DMS153 treated with DMSO at 0.1 percent for 48 hours (cell line): ENCODE results near the gene IL1RAPL2.
"Not testable (repeated sequence)": the region's sequence is repeated elsewhere in the genome, so short reads cannot be mapped to it uniquely, and the experiment has no call there.

ENCODE experiments used
- DNase-seq: peaks from one replicate; lab custom pipeline; 2025; ENCODE audit not compliant: unreplicated experiment; lab: John Stamatoyannopoulos, UW

Gene IL1RAPL2

DNA sequence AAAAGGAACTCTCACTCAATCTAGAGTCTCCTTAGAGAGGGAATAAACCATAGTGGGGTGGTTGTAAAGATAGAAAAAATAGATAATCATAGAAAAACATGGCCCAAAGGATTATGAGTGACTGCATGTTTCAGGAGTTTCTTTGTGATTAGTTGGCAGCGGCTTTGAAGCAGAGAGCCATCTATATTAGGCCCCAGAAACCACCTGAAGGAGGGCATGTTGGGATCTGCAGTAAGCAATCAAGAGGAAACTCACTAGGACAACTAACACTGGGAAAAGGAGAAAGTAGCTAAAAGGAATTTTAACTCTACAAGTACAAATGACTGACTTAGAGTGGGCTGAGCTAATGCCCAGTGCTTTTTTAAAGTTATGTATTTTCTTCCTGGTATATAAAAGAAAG lies 987.1 kb downstream of the IL1RAPL2 start:
- no peak for DNase-seq

DNA sequence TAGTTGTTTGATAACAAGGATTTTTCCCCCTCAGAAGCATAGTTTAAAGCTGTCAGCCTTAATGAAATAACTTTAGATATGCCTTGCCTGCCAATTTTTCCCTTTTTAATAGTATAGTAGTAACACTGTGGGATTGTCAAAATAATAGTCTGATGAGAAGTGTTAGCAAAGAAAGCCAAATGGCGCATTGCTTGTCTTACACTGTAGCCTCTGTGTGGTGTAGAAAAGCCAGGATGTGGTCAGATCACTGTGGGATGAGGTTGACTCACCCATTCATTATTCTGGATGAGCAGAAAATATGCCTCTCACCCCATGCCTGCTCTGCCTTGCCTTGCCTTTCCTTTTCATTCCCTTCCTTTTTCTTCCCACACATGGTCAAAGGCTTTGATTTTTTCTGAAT lies 998.5 kb downstream of the IL1RAPL2 start:
- DNase-seq = no peak

DNA sequence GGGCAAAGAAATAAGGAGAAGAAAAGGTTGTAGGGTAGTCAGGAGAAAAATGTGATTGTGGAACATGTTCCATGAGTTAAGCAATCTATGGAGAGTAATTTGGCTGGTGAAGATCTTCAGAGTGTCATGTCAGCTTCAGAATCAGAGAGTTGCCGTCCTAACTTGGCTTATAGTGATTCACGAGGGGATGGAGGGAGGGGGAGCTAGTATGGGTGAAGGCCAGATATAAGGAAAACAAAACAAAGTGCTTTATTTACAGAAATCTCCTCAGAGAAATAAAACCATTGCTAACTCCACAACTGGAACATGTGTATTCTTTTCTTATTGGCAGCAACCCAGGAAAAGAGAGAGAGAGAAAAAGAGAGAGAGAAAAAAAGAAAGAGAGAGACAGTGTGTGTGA lies 999.9 kb downstream of the IL1RAPL2 start:
- DNase-seq = no peak

DNA sequence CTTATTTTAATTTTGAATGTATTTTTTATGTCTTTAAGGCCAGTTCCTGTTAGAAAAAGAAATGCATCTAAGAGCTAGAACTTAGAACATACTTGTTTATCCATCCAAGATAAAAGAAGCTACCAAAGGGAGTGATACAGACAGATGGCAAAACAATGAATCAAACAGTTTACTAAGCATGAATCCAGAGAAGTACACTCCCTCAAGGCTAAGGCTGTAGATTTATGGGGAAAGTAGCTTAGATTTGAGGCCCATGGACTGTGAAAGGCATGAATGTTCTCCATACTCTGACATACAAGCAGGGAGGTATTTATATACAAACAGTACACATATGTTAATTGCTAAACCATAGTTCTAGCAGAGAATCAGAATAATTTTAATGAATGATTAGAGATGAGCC lies 1001.1 kb downstream of the IL1RAPL2 start:
- DNase-seq = no peak

DNA sequence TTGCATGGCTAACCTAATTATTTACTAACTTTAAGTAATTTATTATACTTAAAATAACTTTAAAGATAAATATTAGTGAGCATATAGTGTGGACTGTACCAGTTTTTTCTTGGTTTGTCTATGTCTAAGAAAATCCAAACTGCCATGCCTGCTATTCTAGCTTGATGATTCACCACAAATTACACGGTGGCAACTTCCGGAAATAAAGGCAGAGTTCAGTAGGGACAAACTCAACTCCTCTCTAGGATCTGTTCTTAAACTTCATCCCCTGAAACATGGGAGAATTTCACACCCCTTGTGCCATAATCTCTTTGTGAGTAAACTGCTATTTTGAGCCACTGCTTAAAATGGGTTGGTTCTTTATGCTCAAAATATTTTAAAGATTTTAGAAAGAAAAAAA lies 1042.7 kb downstream of the IL1RAPL2 start:
- no peak for DNase-seq

DNA sequence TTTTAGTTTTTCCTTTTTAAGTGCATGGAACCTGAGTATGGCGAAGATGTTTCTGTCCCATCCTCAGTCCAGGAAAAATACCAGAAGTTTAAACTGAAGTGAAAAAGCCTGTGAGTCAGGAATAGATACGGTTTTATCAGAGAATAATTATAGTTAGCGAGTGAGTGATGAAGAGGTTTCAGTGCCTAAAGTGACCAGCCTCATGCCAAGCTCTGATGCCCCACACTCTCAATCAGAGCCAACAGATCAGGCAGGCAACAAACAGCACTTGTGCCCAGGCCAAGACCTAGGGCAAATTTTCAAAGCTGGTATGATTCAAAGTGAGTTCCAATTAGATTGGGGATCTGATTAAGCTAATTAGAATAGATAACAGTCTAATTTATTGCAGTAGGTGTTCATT lies 1043.5 kb downstream of the IL1RAPL2 start:
- DNase-seq = no peak

DNA sequence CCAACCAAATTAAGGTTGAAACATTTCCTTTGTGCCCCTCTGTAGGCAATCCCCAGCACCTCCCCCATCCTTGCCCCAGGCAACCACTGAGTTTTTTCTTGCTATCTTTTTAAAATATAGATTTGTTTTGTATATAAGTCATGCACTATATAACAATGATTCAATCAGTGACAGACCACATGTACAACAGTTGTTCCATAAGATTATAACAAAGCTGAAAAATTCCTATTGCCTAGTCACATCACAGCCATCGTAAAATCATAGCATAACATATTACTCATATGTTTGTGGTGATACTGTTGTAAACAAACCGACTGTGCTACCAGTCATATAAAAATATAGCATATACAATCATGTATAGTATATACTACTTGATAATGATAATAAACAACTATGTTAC lies 1044.4 kb downstream of the IL1RAPL2 start:
- DNase-seq = no peak

DNA sequence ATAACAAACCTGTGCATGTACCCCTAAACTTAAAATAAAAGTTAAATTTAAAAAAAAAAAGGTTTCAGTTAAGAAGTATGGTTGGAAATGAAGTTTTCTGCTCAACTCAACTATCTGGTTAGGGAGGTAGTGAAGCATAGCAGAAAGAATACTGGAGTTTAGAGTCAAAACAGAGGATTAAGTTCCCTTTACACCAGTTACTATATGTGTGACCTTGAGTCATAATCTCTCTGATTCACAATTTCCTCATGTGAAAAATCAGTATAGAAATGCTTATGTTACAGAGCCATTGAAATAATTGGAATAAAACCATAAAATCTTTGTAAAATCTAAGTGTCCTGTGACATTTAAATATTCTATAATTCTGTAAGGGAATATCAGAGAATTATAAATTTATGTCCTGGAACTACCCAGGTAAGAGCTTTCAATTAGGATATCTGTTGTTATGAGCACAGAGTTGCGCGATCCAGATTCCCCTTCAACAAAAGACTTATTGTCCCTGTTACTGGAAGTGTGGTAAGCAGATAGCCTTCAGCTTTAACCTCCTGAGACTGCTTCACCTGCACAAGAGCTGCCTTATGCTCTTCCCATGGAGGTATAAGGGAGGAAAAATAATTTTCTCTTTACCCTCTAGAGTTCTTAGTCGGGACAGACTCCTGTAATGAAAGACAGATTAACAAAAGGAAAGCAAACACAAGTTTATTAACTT lies 1052.5 kb downstream of the IL1RAPL2 start:
- DNase-seq = no peak

DNA sequence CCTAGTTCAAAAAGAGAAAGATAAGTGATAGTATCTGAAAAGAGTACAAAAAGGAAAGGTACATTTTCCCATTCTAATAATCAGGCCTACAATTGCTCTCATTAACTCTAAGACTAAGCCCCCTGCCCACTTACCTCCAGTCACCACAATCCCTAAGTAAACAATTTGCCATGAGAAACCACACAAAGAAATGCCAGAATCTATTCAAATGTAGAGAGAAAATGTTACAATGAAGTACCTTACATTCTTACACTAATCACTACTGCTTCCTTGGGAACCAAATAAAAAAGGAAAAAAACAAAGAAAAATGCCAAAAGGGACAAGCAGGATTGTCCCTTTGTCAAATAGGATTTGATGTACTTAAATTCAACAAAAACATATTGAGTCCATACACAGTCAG lies 1068.2 kb downstream of the IL1RAPL2 start:
- no peak for DNase-seq

DNA sequence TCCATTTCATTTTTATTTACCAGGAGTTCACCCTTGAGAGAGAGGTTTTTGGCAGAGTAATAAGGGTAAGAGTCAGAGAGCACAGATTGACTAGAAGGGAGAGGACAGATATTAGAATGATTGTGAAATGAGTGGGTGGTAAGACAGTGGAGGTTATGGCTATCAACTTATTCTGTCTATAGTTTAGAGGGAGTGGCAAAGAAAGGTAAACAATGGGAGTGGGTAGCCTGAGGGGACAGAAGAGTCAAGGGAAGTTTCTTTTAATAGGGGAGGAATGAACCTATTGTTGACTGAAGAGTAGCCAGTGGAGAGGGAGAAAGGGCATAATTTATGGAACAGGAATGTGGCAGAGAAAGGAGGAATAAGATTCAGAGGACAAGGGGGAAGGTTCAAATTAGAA lies 1069.8 kb downstream of the IL1RAPL2 start:
- no peak for DNase-seq

DNA sequence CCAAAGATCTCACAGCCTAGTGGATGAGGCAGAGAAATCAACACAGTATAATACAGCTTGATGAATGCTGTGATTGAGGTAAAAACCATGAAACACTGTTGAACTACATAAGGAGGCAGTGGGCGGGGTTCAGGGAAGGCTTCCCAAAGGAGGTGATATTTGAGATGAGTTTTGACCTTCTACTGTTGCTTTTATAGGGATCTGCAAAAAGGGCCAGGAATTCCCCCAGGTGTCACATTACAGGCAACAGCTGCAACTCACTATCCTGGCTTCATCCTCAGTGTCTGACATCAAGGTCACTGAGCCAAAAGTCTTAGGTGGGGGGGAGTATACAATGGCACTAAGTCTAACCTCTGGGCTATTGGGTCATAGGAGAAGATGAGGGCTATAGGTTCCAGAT lies 1070.7 kb downstream of the IL1RAPL2 start:
- DNase-seq = peak; percentile 10

DNA sequence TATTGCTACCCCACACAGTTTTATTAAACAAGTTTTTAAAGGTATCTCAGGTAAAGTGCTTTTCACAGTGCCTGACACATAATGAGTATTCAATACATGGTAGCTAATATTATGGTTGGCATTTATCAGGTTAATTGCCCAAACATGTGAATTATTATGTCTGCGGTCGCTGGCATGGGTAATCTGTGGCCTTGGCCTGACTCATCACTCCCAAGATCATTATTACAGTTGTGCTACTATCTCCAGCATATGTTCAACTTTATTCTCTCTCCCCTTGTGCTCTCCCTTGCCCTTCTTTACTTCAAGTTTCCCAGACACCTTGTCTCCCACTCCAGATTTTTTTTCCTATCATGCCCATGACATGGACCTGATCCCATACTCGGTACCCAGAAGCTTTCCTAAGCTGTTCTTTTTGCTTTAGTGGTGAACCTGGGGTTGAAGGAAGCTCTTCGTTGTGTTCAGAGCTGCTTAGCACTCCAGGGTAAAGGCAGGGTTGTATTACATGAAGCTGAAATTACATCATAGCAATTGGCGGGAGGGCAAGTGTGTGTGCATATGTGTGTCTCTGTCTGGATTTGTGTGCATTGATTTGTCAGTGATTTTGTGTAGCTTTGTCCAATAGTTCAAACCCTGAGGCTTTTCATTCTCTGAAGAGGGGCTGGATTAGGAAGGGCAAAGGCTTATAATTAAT lies 1079.8 kb downstream of the IL1RAPL2 start:
- no peak for DNase-seq

DNA sequence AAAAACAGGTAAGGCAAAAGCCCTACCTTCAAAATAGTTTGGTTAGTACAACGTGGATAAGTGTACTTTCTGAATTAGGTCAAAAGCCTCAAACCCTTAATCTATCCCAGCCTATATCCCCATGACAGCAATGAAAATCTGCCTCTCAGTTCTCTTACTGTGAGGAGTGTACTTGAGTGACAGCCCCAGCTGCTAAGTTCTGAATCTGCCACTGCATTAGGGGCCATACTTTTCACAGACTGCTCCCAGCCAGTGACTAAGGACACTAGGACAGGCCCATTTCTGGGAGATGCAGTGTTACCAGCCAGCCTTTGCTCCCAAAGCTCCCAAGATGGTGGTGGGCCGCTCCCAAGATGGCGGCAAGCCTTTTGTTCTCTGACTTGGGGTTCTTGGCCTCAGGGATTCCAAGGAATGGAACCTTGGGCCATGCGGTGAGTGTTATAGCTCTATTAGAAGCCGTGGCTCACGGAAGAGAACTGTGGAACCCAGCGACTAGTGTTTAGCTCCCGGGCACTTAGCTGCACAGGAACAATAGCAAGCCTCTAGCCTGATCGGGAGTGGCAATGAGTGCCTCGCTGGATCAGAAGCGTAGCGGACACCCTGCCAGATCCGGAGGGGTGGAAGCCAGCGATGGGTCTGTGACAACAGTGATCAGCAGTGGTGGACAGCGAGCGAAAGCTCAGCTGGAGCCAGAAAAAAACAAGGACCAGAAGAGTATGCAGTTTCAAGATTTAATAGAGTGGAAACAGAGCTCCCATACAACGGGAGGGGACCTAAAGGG lies 1080.8 kb downstream of the IL1RAPL2 start:
- no peak for DNase-seq

DNA sequence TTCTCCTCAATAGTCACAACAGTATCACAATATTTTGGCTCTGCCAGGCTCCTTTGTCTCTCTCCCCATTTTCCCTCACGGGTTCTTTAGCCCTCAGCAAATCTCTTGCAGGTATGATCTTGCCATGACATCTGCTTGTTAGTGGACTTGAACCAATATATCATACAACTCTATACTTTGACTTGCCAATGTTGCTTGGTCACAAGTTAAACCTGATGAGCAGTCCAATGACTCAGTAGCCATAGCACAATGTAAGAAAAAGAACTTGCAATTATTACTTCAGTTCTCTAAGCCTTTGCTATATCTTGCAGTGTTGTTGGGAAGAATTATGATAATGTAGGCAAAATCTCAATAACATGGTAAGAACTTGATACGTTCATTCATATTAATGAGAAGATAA lies 1081.8 kb downstream of the IL1RAPL2 start:
- no peak for DNase-seq

DNA sequence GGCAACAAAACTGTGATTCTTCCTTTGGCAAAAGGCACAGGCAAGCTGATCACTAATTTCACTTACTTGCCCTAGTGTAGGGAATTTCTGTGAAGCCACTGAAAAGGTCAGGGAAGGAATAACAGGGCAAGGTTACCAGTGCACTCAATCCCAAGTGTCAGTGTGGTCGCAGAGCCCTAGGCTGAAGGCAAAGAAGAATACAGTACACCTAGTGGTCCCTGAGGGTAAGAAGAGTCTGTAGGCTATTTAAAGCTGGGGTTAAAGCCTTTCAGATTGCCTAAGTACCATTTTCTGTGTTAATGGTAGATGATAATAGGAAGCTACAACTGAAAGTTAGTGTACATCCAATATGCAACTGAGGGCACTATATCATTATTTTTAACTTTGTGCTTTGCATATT lies 1082.7 kb downstream of the IL1RAPL2 start:
- no peak for DNase-seq

DNA sequence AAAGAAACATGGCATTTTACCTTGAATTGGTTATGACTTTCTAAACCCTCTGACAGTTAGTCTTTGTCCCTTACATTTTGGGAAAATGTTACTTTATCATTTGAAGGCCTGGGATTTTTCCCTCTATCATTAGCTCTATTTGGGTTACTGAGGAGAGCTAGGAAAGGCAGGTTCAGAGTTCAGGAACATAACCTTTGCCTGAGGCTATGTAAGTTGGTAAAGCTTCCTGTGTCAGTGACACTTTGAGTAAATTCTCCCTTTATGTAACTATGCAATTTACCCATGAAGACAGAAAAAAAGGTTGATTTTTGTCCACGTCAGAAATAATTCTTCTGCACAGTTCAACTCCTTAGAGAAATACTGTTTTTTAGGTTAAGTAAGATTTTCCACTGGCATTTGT lies 1084.6 kb downstream of the IL1RAPL2 start:
- no peak for DNase-seq

DNA sequence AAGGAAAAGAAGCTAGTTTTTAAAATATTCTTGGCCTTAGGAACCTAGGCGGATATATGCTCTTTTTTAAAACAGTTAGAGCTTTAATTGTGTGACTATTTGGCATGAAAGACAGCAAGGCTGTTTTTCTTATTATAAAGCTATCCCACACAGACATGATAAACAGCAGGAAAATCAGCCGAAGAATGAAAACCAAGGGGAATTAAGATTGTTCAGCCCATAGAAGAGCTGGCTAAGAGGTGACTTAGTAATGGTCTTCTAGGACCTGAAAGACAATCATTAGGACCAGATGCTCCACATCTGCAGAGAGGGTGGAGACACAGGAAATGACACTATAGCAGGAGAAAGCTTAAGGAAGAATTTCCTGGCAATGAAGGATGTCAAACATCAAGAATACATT lies 1085.0 kb downstream of the IL1RAPL2 start:
- no peak for DNase-seq

DNA sequence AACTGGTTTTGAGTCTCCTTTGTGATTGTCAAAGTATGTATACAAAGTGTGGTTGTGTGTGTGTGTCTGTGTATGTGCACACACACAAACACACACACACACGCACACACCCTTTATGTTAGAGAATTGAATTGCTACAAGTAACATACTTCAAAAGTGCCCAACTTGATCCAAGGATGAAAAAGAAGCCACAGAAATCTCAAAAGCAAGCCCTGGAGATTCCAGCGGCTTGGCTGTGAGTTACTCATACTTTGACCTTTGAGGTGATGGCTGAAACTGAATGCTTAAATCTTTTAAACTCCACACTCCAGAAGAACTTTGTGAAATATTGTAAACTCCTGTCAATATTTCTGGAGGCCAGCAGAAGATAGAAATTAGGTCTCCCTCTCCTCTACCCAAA lies 1087.9 kb downstream of the IL1RAPL2 start:
- DNase-seq = no peak

DNA sequence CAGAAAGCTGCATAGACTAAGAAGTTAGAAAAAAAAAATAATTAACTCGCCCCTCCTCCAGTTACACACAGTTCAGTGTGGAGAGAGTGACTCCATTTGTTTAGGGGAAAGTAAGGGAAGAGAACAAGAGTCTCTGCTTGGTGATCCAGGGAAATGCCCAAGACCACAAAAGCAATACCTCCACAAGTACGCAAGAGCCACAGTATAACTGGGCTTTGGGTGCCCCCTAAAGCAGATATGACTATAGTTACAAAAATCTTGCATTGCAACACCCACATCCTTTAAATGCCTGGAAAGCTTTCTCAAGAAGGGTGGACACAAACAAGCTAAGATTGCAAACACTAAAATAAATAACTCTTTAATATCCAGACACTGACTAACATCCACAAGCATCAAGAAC lies 1092.1 kb downstream of the IL1RAPL2 start:
- DNase-seq = no peak

DNA sequence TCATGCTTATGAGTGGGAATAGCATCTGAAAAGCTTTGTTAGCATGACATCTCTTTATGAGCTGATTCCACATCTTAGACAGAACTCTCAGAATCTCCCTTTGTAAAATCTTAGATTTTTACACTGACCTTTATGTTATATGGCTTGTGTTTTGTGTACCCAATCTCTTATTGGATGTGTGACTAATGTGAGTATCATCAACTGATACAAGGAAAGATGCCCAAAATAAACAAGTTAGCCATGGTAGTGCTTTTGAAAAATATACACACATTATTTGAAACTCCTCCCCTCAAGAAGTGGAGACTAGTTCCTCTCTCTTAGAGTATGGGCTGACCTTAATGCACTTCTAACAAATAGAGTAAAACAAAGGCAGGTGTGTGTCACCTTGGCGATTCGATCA lies 1096.2 kb downstream of the IL1RAPL2 start:
- no peak for DNase-seq

DNA sequence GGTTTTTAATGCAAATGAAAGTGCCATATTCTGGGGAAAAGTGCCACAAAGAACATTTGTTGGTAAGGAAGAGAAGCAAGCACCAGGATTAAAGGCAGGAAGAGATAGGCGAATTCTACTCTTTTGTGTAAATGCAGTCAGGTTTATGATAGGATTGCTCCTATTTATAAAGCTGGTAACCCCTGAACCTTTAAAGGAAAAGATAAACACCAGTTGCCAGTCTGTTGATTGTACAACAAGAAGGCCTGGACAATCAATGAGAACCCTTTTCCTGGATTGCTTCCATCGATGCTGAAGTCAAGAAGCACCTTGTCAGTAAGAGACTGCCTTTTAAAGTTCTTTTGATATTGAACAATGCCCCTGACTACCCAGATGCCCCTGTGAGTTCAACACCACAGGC lies 1098.2 kb downstream of the IL1RAPL2 start:
- no peak for DNase-seq

DNA sequence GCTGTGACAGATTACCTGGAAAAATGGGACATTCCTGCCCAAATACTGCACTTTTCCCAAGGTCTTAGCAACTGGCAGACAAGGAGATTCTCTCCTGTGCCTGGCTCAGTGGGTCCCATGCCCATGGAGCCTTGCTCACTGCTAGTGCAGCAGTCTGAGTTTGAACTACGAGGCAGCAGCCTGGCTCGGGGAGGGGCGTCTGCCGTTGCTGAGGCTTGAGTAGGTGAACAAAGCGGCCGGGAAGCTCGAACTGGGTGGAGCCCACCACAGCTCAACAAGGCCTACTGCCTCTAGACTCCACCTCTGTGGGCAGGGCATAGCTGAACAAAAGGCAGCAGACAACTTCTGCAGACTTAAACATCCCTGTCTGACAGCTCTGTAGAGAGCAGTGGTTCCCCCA lies 1118.3 kb downstream of the IL1RAPL2 start:
- DNase-seq = not testable (repeated sequence)
